ENCODE data around the gene AUH. TPM values are rescaled to one million over a fixed set of nuclear protein-coding genes. Genes with fewer than 3 reads are reported as not detected.

AUH gene
- polyA plus RNA-seq, 3 donors = 4.0 to 9.9 (median 8.4) TPM

DNA sequence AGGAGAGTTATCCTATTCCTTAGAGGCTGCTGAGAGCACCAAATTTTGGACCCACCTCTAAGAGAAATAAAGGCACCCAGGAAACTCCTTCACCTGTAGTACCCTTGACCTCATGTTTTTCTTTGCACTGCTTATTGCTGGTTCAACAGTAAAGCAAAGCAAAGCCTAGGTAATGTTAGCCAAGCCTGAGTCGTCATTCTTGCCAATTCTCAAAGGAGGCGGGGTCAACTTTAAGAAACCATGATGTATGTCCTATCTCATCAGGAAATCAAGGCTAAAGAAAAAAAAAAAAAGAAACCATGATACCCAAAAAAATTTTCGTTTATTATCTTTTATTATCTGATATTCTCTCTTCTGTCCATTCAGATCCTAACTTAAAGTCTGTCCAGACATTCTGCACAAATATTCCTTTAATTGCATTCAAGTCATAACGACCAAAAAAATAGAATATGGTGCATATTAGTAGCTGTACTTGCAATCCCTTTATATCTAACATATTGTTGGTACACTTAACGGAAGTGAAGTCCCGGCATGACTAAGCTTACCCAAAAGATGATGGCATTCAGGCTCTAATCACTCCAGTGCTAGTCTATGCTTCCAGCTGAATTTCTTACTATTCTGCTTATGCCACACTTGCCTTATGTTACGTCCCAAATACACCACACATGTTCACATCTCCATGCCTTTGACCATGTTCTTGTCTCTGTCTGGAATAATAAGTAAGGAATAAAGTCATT, 1.8 kb downstream of the AUH start:
- peaks cover 0 to 7% (median under 1%) of the 10 kb centered on the region in 7 donors for H3K9me3 Mint-ChIP-seq
- H3K36me3 ChIP-seq (replicated peaks in 1 of 2; ENCODE audit: control insufficient read depth in 1 of 2, insufficient read depth in 2 of 2, low read length in 2 of 2) = peaks cover 12 to 24% of the 10 kb centered on the region in 2 donors
- H3K79me2 ChIP-seq (ENCODE audit: insufficient read depth, low read length) = peaks cover 36% of the 10 kb centered on the region
- H3K9ac ChIP-seq (ENCODE audit: insufficient read depth, low read length, poor library complexity, severe bottlenecking) = no peak overlapping the region
- peak overlapping the region; percentile 88 for H3K4me2 ChIP-seq (replicated peaks; ENCODE audit: extremely low read depth, low read length, poor library complexity, severe bottlenecking)
- H3K9me3 ChIP-seq (replicated peaks in 1 of 2; ENCODE audit: control insufficient read depth in 1 of 2, insufficient read depth in 1 of 2, low read length in 2 of 2) = peaks cover 0 to 9% of the 10 kb centered on the region in 2 donors
- peaks cover 24% of the 10 kb centered on the region for H3K4me1 Mint-ChIP-seq
- H3K4me3 ChIP-seq (replicated peaks in 1 of 3; ENCODE audit: low read depth in 2 of 3, low read length in 3 of 3) = peak overlapping the region in 1 of 3 experiments; percentile 89
- no peaks in the 10 kb centered on the region for H4K20me1 ChIP-seq (ENCODE audit: insufficient read depth, low read length)
- intact Hi-C loops (cut with micrococcal nuclease) = loop anchor here (5.0 to 10.0 kb wide), 4 partner anchors 37 to 62 kb away; partner anchors contain the start of gene NFIL3 (in 1 of the 2)
- H3K36me3 Mint-ChIP-seq = peaks cover 26 to 28% of the 10 kb centered on the region in 2 donors
- H3K4me3 Mint-ChIP-seq = peak overlapping the region in 1 of 2 donors; percentile 99
- H2AFZ ChIP-seq (ENCODE audit: insufficient read depth, low read depth, low read length, poor library complexity, severe bottlenecking) = no peak overlapping the region
- DNase-seq = no peak
- no peaks in the 10 kb centered on the region for H3K27me3 ChIP-seq (ENCODE audit: control insufficient read depth in 2 of 2, insufficient read depth in 2 of 2, low read length in 2 of 2)
- no peak overlapping the region for H3K27ac Mint-ChIP-seq
- no peak overlapping the region for H3K27ac ChIP-seq (ENCODE audit: low read depth in 1 of 2, low read length in 2 of 2)
- 88% methylated on average over 4 of the region's 7 CpGs for WGBS (ENCODE audit: insufficient coverage)
- TF ChIP-seq, protein P1, sequence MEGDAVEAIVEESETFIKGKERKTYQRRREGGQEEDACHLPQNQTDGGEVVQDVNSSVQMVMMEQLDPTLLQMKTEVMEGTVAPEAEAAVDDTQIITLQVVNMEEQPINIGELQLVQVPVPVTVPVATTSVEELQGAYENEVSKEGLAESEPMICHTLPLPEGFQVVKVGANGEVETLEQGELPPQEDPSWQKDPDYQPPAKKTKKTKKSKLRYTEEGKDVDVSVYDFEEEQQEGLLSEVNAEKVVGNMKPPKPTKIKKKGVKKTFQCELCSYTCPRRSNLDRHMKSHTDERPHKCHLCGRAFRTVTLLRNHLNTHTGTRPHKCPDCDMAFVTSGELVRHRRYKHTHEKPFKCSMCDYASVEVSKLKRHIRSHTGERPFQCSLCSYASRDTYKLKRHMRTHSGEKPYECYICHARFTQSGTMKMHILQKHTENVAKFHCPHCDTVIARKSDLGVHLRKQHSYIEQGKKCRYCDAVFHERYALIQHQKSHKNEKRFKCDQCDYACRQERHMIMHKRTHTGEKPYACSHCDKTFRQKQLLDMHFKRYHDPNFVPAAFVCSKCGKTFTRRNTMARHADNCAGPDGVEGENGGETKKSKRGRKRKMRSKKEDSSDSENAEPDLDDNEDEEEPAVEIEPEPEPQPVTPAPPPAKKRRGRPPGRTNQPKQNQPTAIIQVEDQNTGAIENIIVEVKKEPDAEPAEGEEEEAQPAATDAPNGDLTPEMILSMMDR (IDR thresholded peaks at IDR 0.05) = no peak
- peaks cover 0 to 1% (median 0%) of the 10 kb centered on the region in 3 donors for H3K27me3 Mint-ChIP-seq (ENCODE audit: low read depth in 3 of 3)
- H3K4me1 ChIP-seq (ENCODE audit: control insufficient read depth in 1 of 2, insufficient read depth in 2 of 2, low read length in 2 of 2) = peaks cover 16 to 21% of the 10 kb centered on the region in 2 donors

DNA sequence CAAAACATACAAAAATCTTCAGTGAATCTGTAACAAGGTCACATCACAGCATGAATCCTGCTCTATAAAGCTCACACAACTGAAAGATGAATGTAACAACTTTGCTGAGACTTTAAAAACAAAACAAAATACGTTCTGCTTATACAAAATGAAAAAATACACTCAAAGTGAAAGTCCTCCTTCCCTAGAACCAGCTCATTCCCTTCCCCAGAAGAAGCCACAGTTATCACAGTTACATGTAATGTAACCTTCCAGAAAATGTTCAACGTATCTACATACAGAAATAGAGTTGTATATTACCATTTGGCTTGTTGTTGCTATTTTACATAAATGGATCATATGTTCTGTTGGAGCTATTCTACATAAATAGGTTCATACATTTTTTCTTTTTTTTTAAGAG, 2.6 kb downstream of the AUH start:
- no peak overlapping the region for H3K27ac Mint-ChIP-seq
- no peak for DNase-seq

More for the DNA sequence above, 2.6 kb downstream of the AUH start:
- no peak overlapping the region for H3K27ac ChIP-seq (ENCODE audit: low read depth in 1 of 2, low read length in 2 of 2)
- intact Hi-C loops (cut with micrococcal nuclease) = no loop called here
- no peaks in the 10 kb centered on the region for H4K20me1 ChIP-seq (ENCODE audit: insufficient read depth, low read length)
- no peak overlapping the region for H3K4me2 ChIP-seq (replicated peaks; ENCODE audit: extremely low read depth, low read length, poor library complexity, severe bottlenecking)
- H3K79me2 ChIP-seq (ENCODE audit: insufficient read depth, low read length) = peaks cover 36% of the 10 kb centered on the region
- no peaks in the 10 kb centered on the region for H3K27me3 ChIP-seq (ENCODE audit: control insufficient read depth in 2 of 2, insufficient read depth in 2 of 2, low read length in 2 of 2)
- TF ChIP-seq, protein P1 (IDR thresholded peaks at IDR 0.05) = no peak
- no peaks in the 10 kb centered on the region for H3K9me3 Mint-ChIP-seq
- H3K36me3 Mint-ChIP-seq = peaks cover 32 to 34% of the 10 kb centered on the region in 2 donors
- H3K36me3 ChIP-seq (replicated peaks in 1 of 2; ENCODE audit: control insufficient read depth in 1 of 2, insufficient read depth in 2 of 2, low read length in 2 of 2) = peaks cover 18 to 32% of the 10 kb centered on the region in 2 donors
- peaks cover 24% of the 10 kb centered on the region for H3K4me1 Mint-ChIP-seq
- H3K27me3 Mint-ChIP-seq (ENCODE audit: low read depth in 3 of 3) = peaks cover 0 to 1% (median 0%) of the 10 kb centered on the region in 3 donors
- H2AFZ ChIP-seq (ENCODE audit: insufficient read depth, low read depth, low read length, poor library complexity, severe bottlenecking) = no peak overlapping the region
- no peak overlapping the region for H3K4me3 ChIP-seq (replicated peaks in 1 of 3; ENCODE audit: low read depth in 2 of 3, low read length in 3 of 3)
- no peak overlapping the region for H3K4me3 Mint-ChIP-seq
- WGBS (ENCODE audit: insufficient coverage) = no CpG with 5 or more reads among the region's 2 CpGs
- peaks cover 16 to 21% of the 10 kb centered on the region in 2 donors for H3K4me1 ChIP-seq (ENCODE audit: control insufficient read depth in 1 of 2, insufficient read depth in 2 of 2, low read length in 2 of 2)
- no peak overlapping the region for H3K9ac ChIP-seq (ENCODE audit: insufficient read depth, low read length, poor library complexity, severe bottlenecking)
- peaks cover 0 to under 1% of the 10 kb centered on the region in 2 donors for H3K9me3 ChIP-seq (replicated peaks in 1 of 2; ENCODE audit: control insufficient read depth in 1 of 2, insufficient read depth in 1 of 2, low read length in 2 of 2)
